Sigmoid colon (tissue), 7 donors: ENCODE data around the gene TAC1. TPM values are rescaled to one million over a fixed set of nuclear protein-coding genes. Genes with fewer than 3 reads are reported as not detected.

Experiments
- DNase-seq: peaks from one replicate; pipeline ENCODE4 v3.0.0-alpha.2; 2019
- H3K27ac ChIP-seq, 4 donors: fragments of 200-600 bp; sonication (generic); one replicate each; pipeline ENCODE4 v1.5.1; 2016 to 2019; ENCODE audit warnings: mild to moderate bottlenecking in 1 of 4
- H3K27me3 ChIP-seq, 3 donors: fragments of 200-600 bp; sonication (generic); one replicate each; pipeline ENCODE4 v1.5.1; 2019; ENCODE audit warnings: mild to moderate bottlenecking in 1 of 3
- H3K36me3 ChIP-seq, 4 donors: fragments of 200-600 bp; sonication (generic); one replicate each; pipeline ENCODE4 v1.5.1; 2016 to 2019
- H3K4me1 ChIP-seq, 4 donors: fragments of 200-600 bp; sonication (generic); one replicate each; pipeline ENCODE4 v1.5.1; 2017 to 2019
- H3K4me3 ChIP-seq, 4 donors: fragments of 200-600 bp; sonication (generic); one replicate each; pipeline ENCODE4 v1.5.1; 2017 to 2019; ENCODE audit warnings: mild to moderate bottlenecking in 2 of 4, moderate library complexity in 1 of 4
- H3K9me3 ChIP-seq, 4 donors: fragments of 200-600 bp in 3 of 4; sonication (generic) in 3 of 4; one replicate each; pipeline versions ENCODE4 v1.5.1 to v1.6.1; 2013 to 2019
- CTCF ChIP-seq, 4 experiments: fragments of 450-650 bp in 3 of 4; fragments of 200-600 bp in 1 of 4; IDR thresholded peaks; one replicate each; pipeline ENCODE4 v1.5.1; 2016 to 2019; ENCODE audit warnings: antibody characterized with exemption in 4 of 4, mild to moderate bottlenecking in 3 of 4, moderate library complexity in 2 of 4
- EP300 ChIP-seq, 4 donors: sonication (generic); formaldehyde crosslinking; IDR thresholded peaks; one replicate each; pipeline ENCODE4 v1.6.1; 2017; ENCODE audit warnings: antibody characterized with exemption in 4 of 4
- POLR2A ChIP-seq, 2 donors: fragments of 450-650 bp; IDR thresholded peaks; one replicate each; pipeline ENCODE4 v1.6.1; 2016; ENCODE audit warnings: antibody characterized with exemption in 2 of 2, mild to moderate bottlenecking in 2 of 2, moderate library complexity in 2 of 2
- POLR2AphosphoS5 ChIP-seq, 4 donors: sonication (generic); formaldehyde crosslinking; IDR thresholded peaks; one replicate each; pipeline ENCODE4 v1.6.1; 2017; ENCODE audit warnings: antibody characterized with exemption in 4 of 4
- WGBS, 2 donors: extraction: QIAGEN DNeasy Blood & Tissue Kit; methylation state at CpG; one replicate each; pipeline ENCODE4 v1.1.7; 2013; 5-methylcytosine and 5-hydroxymethylcytosine counted together
- intact Hi-C: fragments of 100-400 bp; cut with DNase I; formaldehyde crosslinking; loops from one replicate; pipeline ENCODE4 v1.15.1; 2023
- polyA plus RNA-seq, 3 donors: library from polyadenylated mRNA; stranded (reverse); fragments of 200-250 nt; gene quantifications; one replicate each; pipeline ENCODE4 v1.2.3, GENCODE V29; 2013
- total RNA-seq, 4 donors: library from RNA; depleted of rRNA; stranded (reverse); fragments of >200 nt; gene quantifications; one replicate each; pipeline ENCODE4 v1.1.0, GENCODE V29; 2016
- donor health status: healthy with polysubstance abuse.
- donor health status: Bipolar disorder and iron deficiency.
- donor health status: healthy.

TAC1 gene
- total and polyA plus RNA-seq, 7 donors, result 0.60 to 26.8 (median 10.7) TPM; not detected in 1

- H3K4me3 ChIP-seq, result no peak overlapping the region
- TF ChIP-seq EP300 (IDR thresholded peaks at IDR 0.05) (no peak), CTCF (IDR thresholded peaks at IDR 0.05) (no peak), POLR2AphosphoS5 (IDR thresholded peaks at IDR 0.05) (no peak), POLR2A (IDR thresholded peaks at IDR 0.05) (no peak)
- no peaks in the 10 kb centered on the region for H3K36me3 ChIP-seq
- H3K9me3 ChIP-seq, result no peaks in the 10 kb centered on the region
- WGBS, 2 donors, result 24 to 46% methylated on average over 2 of the region's 2 CpGs
- H3K27ac ChIP-seq, result no peak overlapping the region
- DNase-seq, result no peak
- H3K27me3 ChIP-seq, result peaks cover 17 to 70% (median 27%) of the 10 kb centered on the region in 3 donors
- intact Hi-C loops, result no loop called here
- H3K4me1 ChIP-seq, result peaks cover 0 to 26% (median 18%) of the 10 kb centered on the region in 4 donors
Measured at GRCh38 chr7:97734255-97734654, 2.4 kb downstream of the TAC1 start.

GRCh38 chr7:97735075-97735474 is 3.2 kb downstream of the TAC1 start:
- DNase-seq, result no peak
- Histone ChIP-seq H3K27me3 (peaks cover 17 to 71% (median 27%) of the 10 kb centered on the region in 3 donors), H3K27ac (no peak overlapping the region), H3K9me3 (no peaks in the 10 kb centered on the region), H3K36me3 (no peaks in the 10 kb centered on the region), H3K4me1 (peaks cover 0 to 26% (median 18%) of the 10 kb centered on the region in 4 donors), H3K4me3 (no peak overlapping the region)
- intact Hi-C loops, result no loop called here
- 69 to 85% methylated on average over 3 of the region's 3 CpGs for whole genome bisulfite sequencing, 2 donors
- TF ChIP-seq CTCF (IDR thresholded peaks at IDR 0.05) (no peak), EP300 (IDR thresholded peaks at IDR 0.05) (no peak), POLR2A (IDR thresholded peaks at IDR 0.05) (no peak), POLR2AphosphoS5 (IDR thresholded peaks at IDR 0.05) (no peak)

GRCh38 chr7:97748482-97748881 is 16.6 kb downstream of the TAC1 start:
- no peak for DNase-seq

GRCh38 chr7:97751566-97751965 is 19.7 kb downstream of the TAC1 start:
- no peak overlapping the region for H3K27ac ChIP-seq

More at GRCh38 chr7:97748482-97748881, 16.6 kb downstream of the TAC1 start:
- no peaks in the 10 kb centered on the region for H3K27me3 ChIP-seq
- intact Hi-C loops, result no loop called here
- no peaks in the 10 kb centered on the region for H3K4me1 ChIP-seq
- H3K4me3 ChIP-seq, result no peak overlapping the region
- no peaks in the 10 kb centered on the region for H3K36me3 ChIP-seq
- no peak for TF ChIP-seq POLR2A (IDR thresholded peaks at IDR 0.05)
- TF ChIP-seq EP300 (IDR thresholded peaks at IDR 0.05), result no peak
- no peak for TF ChIP-seq POLR2AphosphoS5 (IDR thresholded peaks at IDR 0.05)
- no peak for TF ChIP-seq CTCF (IDR thresholded peaks at IDR 0.05)
- H3K27ac ChIP-seq, result no peak overlapping the region
- H3K9me3 ChIP-seq, result no peaks in the 10 kb centered on the region

More at GRCh38 chr7:97751566-97751965, 19.7 kb downstream of the TAC1 start:
- WGBS, 2 donors, result 85 to 87% methylated on average over 2 of the region's 2 CpGs
- H3K36me3 ChIP-seq, result no peaks in the 10 kb centered on the region
- TF ChIP-seq EP300 (IDR thresholded peaks at IDR 0.05), result no peak
- TF ChIP-seq CTCF (IDR thresholded peaks at IDR 0.05), result no peak
- TF ChIP-seq POLR2A (IDR thresholded peaks at IDR 0.05), result no peak
- TF ChIP-seq POLR2AphosphoS5 (IDR thresholded peaks at IDR 0.05), result no peak
- no peak overlapping the region for H3K4me3 ChIP-seq
- no peaks in the 10 kb centered on the region for H3K27me3 ChIP-seq
- no peaks in the 10 kb centered on the region for H3K4me1 ChIP-seq
- DNase-seq, result no peak
- intact Hi-C loops, result no loop called here
- no peaks in the 10 kb centered on the region for H3K9me3 ChIP-seq
